DND-41 (cell line): ENCODE data around the gene KIAA0586.
"Not testable (repeated sequence)": the region's sequence is repeated elsewhere in the genome, so short reads cannot be mapped to it uniquely, and the experiment has no call there.

Experiments used
- ATAC-seq: fragments of 200-7000 bp; cut with Tn5 transposase; 3 replicates; pipeline ENCODE4 v1.9.1; 2021; ENCODE audit warnings: low read depth; ENCODE audit not compliant: insufficient read depth
- DNase-seq: peaks from one replicate; pipeline ENCODE4 v3.0.0-alpha.2; 2020
- H2AFZ ChIP-seq: 2 replicates; pipeline ENCODE4 v1.6.0; 2012; ENCODE audit warnings: low read depth, low read length
- H3K27ac ChIP-seq: 2 replicates; pipeline ENCODE4 v1.5.1; 2012; ENCODE audit warnings: low read length, inconsistent platforms
- H3K27me3 ChIP-seq: fragments of 200-600 bp; sonication (generic); 2 replicates; pipeline ENCODE4 v1.6.0; 2012; ENCODE audit warnings: low read length, mild to moderate bottlenecking, inconsistent platforms; ENCODE audit not compliant: insufficient read depth, poor library complexity
- H3K36me3 ChIP-seq: 2 replicates; pipeline ENCODE4 v1.5.1; 2012; ENCODE audit warnings: low read length, inconsistent platforms; ENCODE audit not compliant: insufficient read depth
- H3K4me1 ChIP-seq: 2 replicates; pipeline ENCODE4 v1.5.1; 2012; ENCODE audit warnings: mild to moderate bottlenecking, low read length; ENCODE audit not compliant: insufficient read depth
- H3K4me2 ChIP-seq: 2 replicates; pipeline ENCODE4 v1.6.0; 2012; ENCODE audit warnings: mild to moderate bottlenecking, moderate library complexity, low read length, inconsistent platforms; ENCODE audit not compliant: insufficient read depth
- H3K4me3 ChIP-seq, 2 experiments: fragments of 200-600 bp in 1 of 2; shearing (Covaris generic) in 1 of 2; 2 replicates each; pipeline ENCODE4 v1.5.1; 2012 to 2016; ENCODE audit warnings: inconsistent platforms in 2 of 2, low read length in 2 of 2, mild to moderate bottlenecking in 2 of 2, low read depth in 1 of 2, moderate library complexity in 1 of 2
- H3K79me2 ChIP-seq: 2 replicates; pipeline ENCODE4 v1.6.0; 2012; ENCODE audit warnings: low read length, inconsistent platforms; ENCODE audit not compliant: insufficient read depth
- H3K9ac ChIP-seq: 2 replicates; pipeline ENCODE4 v1.6.0; 2012; ENCODE audit warnings: low read depth, mild to moderate bottlenecking, inconsistent platforms, low read length, moderate library complexity
- H3K9me3 ChIP-seq: 2 replicates; pipeline ENCODE4 v1.5.1; 2012; ENCODE audit warnings: low read length, moderate library complexity, mild to moderate bottlenecking, inconsistent platforms; ENCODE audit not compliant: insufficient read depth, severe bottlenecking
- H4K20me1 ChIP-seq: 2 replicates; pipeline ENCODE4 v1.6.0; 2012; ENCODE audit warnings: low read length; ENCODE audit not compliant: insufficient read depth
- CTCF ChIP-seq: IDR thresholded peaks from 2 replicates; pipeline ENCODE4 v1.5.1; 2012; ENCODE audit warnings: borderline replicate concordance, low read length, moderate library complexity, mild to moderate bottlenecking; ENCODE audit not compliant: poor library complexity, severe bottlenecking; ENCODE audit errors: extremely low read depth
- EZH2 ChIP-seq: IDR thresholded peaks from 3 replicates; pipeline ENCODE4 v1.6.1; 2012; ENCODE audit warnings: borderline replicate concordance, low read depth, mild to moderate bottlenecking, moderate library complexity, low read length, inconsistent platforms; ENCODE audit not compliant: severe bottlenecking

KIAA0586 gene

DNA sequence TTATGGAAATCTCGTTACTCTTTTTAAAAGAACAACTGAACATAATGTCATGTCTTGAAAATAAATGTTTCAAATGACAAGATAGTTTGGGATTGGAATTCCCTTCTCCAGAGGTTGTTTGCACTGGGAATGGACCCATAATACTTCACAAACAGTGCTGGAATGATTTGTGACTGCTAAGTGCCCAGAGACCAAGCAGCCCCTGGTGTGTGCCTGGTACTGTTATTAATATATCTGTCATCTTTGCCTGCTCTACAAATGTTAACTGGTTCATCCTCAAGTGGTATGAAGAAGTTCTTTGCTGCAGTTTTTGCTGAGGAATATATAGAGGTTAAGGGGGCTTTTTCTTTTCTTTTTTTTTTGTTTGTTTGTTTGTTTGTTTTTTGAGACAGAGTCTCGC lies 145.3 kb downstream of the KIAA0586 start:
- no peak overlapping the region for H3K4me2 ChIP-seq
- H3K9ac ChIP-seq: no peak overlapping the region
- no peaks in the 10 kb centered on the region for H3K27me3 ChIP-seq
- no peak overlapping the region for H2AFZ ChIP-seq
- TF ChIP-seq CTCF: no peak
- no peak for TF ChIP-seq EZH2
- H3K4me3 ChIP-seq: no peak overlapping the region
- DNase-seq (no peak), ATAC-seq (no peak)
- no peaks in the 10 kb centered on the region for H3K79me2 ChIP-seq
- no peaks in the 10 kb centered on the region for H4K20me1 ChIP-seq
- no peak overlapping the region for H3K27ac ChIP-seq
- H3K9me3 ChIP-seq: no peaks in the 10 kb centered on the region
- H3K36me3 ChIP-seq: no peaks in the 10 kb centered on the region
- no peaks in the 10 kb centered on the region for H3K4me1 ChIP-seq

- no peak overlapping the region for H3K27ac ChIP-seq
- TF ChIP-seq CTCF: peak; percentile 11
- no peak for TF ChIP-seq EZH2
- H3K79me2 ChIP-seq: no peaks in the 10 kb centered on the region
- H2AFZ ChIP-seq: no peak overlapping the region
- no peaks in the 10 kb centered on the region for H3K27me3 ChIP-seq
- H3K4me1 ChIP-seq: no peaks in the 10 kb centered on the region
- H3K9me3 ChIP-seq: no peaks in the 10 kb centered on the region
- H4K20me1 ChIP-seq: no peaks in the 10 kb centered on the region
- no peak for ATAC-seq
- DNase-seq: no peak
- H3K36me3 ChIP-seq: no peaks in the 10 kb centered on the region
- H3K9ac ChIP-seq: no peak overlapping the region
- H3K4me3 ChIP-seq: no peak overlapping the region
- H3K4me2 ChIP-seq: no peak overlapping the region
Observed at GRCh38 chr14:58574623-58575022, 147.1 kb downstream of the KIAA0586 start.

GRCh38 chr14:58575956-58576355 lies 148.4 kb downstream of the KIAA0586 start:
- DNase-seq: no peak

DNA sequence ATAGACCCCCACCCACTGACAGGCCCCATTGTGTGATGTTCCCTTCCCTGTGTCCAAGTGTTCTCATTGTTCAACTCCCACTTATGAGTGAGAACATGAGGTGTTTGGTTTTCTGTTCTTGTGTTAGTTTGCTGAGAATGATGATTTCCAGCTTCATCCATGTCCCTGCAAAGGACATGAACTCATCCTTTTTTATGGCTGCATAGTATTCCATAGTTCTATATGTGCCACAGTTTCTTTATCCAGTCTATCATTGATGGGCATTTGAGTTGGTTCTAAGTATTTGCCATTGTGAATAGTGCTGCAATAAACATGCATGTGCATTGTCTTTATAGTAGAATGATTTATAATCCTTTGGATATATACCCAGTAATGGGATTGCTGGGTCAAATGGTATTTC lies 152.5 kb downstream of the KIAA0586 start:
- H3K4me3 ChIP-seq, H3K4me2 ChIP-seq: not testable (repeated sequence)

More at GRCh38 chr14:58575956-58576355, 148.4 kb downstream of the KIAA0586 start:
- Histone ChIP-seq H3K27ac (no peak overlapping the region), H3K4me3 (no peak overlapping the region), H3K4me2 (no peak overlapping the region), H3K4me1 (no peaks in the 10 kb centered on the region), H3K9me3 (no peaks in the 10 kb centered on the region), H4K20me1 (no peaks in the 10 kb centered on the region), H3K79me2 (no peaks in the 10 kb centered on the region), H3K27me3 (no peaks in the 10 kb centered on the region), H2AFZ (no peak overlapping the region), H3K36me3 (no peaks in the 10 kb centered on the region), H3K9ac (no peak overlapping the region)
- no peak for ATAC-seq
- TF ChIP-seq CTCF (no peak), EZH2 (no peak)

GRCh38 chr14:58581389-58581788 lies 153.9 kb downstream of the KIAA0586 start:
- DNase-seq, H3K9me3 ChIP-seq, ATAC-seq, H2AFZ ChIP-seq, H3K27me3 ChIP-seq, H3K4me1 ChIP-seq, H3K36me3 ChIP-seq, H3K9ac ChIP-seq, H3K4me2 ChIP-seq, H3K27ac ChIP-seq, H4K20me1 ChIP-seq, H3K79me2 ChIP-seq, H3K4me3 ChIP-seq: not testable (repeated sequence)

More for the DNA sequence above, 152.5 kb downstream of the KIAA0586 start:
- not testable (repeated sequence) for H3K27ac ChIP-seq, ATAC-seq, DNase-seq, H2AFZ ChIP-seq, H3K27me3 ChIP-seq, H3K4me1 ChIP-seq, H3K36me3 ChIP-seq, H3K79me2 ChIP-seq, H3K9ac ChIP-seq, H3K9me3 ChIP-seq, H4K20me1 ChIP-seq
